Midbrain (tissue), 1 donor: ENCODE data around the gene SAMD8.

Source experiments
- DNase-seq: peaks from one replicate; lab custom pipeline; 2025; lab: John Stamatoyannopoulos, UW

SAMD8 gene

DNA sequence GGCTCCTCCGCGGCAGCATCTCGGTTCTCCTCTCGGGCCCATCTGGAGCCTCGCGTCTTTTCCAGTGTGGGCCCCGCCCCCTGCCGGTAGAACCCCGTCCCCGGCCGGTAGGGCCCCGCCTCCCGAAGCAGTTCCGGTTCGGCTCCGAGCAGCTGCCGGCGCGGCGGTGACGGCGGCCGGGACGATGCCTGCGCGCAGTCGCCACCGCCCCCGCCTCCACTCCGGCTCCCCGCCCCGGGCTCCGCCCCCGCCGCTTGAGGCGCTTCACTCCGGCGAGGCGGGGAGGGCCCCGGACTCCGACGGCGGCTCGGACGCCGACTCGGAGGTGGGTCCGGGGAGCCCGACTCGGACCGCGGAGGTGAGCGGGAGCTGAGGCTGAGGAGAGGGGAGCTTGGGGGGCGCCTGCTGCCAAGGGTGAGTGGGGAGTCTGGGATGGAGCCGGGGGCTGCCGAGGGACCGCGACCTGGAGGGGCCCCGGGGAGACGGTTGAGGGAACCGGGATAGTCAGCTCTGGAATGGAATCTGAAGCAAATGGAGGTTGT, at the start of gene SAMD8:
Gene SAMD8, plus strand, starts transcription at position 292 of the 542 bp plus-strand sequence. CDS start 38,873 bp downstream, outside the sequence.
- peak; percentile 91 for DNase-seq

DNA sequence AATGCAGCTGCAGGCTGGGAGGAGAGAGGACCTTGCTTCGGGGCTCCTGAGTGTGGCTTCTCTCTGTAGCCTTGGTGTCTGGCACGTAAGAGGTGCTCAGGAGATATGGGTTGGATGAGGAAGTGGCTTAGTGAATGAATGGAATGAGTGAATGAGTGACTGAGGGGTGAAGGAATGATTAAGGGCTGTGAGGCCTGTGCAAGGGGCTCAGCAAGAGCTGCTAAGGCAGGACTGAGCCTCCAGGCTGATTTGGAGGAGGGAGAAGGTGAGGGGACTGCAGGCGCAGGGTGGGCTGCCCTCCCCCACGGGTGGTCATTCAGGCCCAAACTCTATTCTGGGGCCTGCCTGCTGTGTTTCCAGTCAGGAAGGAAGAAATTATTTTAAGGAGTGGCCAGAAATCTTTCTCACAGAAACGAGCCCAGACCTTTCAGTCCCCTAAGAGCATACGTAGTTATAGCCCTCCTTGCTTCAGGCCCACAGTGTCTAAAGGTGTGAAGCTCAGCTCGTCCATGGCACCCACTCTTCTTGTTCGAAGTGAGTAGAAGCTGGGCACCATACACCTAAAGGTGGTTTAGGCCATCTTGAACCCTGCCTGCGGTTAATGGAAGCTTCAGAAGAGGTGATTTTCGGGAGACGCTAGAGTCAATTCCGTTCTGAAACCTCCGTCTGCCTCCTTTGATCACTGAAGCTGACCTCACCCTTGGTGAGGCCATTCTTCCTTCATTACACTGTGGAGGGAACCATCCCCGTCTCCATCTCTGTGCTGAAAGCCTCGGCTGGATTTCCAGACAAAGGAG, 49.5 kb upstream of the SAMD8 start:
- DNase-seq: no peak

DNA sequence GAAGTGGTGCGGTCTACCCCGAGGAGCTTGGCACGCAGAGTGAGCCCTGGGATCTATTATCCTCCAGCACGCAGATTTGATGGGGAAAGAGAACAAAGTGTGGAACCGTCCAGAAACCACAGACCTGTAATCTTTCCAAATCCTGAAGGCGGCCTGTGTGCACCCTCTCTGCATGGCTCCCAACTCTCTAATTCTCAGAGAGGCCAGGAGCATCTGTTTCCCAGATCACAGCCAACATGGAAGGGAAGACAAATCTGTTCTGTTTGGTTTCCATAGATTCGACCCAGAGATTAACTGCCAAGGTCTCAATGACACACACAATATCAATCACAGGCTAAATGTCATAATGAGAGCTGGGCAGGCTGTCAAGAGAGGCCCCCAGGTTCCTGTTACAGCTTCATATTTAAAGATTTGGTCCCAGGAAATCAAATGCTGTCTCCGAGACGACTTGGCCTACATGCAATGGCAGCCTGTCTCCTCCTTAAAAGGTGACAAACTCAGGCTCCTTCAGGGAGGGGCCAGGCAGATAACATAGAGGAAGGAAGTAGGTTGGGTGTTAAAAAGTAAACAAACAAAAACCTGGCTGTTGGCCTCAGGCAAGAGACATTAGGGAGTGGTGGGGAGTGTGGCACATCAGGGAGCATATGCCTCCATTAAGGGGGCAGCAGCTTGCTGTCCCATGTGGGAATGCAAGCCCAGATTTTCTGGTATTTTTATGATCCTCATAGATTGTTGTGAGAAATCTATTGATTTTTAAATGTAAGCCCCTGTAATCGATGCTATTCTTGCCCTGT, 48.8 kb upstream of the SAMD8 start:
- no peak for DNase-seq

DNA sequence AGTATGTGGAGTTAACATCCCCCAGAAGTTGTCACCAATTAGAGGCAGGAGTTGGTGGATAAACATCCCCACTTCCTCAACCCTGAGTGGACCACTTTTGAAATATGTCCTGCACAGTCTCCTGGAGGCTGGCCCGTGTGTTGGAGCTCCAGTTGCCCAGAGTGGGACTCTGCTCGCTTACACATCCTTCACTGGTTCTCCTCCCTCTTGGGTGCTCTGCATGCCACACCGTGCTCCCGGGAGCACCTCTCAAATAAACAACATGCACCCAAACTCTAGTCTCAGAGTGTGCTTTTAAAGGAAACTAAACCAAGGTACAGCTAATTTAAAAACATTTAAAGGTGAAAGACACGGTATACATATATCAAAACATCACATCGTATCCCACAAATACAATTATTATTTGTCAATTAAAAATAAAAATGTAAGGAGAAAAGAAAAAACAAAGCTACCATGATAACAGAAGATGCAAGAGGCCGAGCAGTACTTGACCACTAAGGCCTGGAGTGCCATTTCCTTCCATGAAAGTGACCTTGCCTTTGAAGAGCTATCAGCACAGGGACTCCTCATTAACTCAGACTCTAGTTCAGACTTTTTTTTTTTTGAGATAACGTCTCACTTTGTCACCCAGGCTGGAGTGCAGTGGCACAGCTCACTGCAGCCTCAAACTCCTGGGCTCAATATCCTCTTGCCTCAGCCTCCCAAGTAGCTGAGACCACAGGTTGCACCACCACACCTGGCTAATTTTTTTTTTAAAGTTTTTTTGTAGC, 47.8 kb upstream of the SAMD8 start:
- DNase-seq: no peak

DNA sequence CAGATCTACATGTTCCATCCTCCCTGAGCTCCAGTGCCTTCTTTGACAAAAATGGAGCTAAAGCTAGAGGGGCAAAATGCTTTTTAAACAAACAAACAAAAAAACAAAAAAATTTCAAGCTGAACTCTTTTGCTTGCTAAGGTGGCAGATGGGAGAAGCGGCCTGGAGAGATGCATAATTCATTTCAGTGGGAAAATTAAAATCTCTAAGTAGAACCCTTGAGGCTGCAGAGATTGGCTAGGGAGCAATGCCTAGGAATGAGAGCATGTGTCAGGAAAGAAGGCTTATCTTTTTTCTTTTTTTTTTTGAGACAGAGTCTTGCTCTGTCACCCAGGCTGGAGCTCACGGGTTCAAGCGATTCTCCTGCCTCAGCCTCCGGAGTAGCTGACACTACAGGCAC, 46.4 kb upstream of the SAMD8 start:
- DNase-seq: no peak

DNA sequence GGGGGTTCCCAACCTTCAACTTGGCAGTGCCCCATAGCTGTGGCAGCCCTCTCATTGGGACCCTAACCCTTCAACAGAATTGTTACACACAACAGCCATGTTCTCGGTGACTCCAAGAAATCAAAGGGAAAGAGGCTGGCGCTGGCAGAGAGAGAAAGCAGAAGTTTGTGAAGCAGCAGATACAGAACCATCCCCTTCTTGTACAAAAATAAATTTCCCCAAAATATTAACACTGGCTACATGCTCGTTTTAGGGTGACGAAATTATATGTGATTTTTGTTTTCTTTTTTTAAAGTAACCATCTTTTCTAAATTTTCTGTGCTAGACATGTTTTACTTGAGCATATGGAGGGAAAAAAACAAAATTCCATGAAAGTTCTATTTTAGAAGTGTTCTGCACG, 45.2 kb upstream of the SAMD8 start:
- DNase-seq: no peak

DNA sequence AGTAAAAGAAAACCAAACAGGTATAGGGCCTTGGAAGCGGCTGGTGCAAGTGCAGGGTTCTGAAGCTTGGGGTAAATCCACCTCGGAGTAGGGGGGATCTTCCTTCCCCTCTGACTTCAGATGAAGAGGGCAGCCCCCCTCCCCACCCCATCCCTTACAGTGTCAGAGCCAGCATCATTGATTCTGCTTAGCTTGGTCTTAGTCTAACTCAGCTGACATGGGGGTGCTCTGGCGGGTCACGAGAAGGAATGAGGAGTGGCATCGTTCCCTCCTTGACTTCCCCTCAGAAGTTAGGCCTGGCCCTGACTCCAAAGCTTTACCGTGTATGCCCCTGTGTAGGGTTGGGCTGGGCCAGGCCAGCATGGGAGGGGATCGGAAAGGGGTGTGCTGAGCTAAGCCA, 44.2 kb upstream of the SAMD8 start:
- no peak for DNase-seq

DNA sequence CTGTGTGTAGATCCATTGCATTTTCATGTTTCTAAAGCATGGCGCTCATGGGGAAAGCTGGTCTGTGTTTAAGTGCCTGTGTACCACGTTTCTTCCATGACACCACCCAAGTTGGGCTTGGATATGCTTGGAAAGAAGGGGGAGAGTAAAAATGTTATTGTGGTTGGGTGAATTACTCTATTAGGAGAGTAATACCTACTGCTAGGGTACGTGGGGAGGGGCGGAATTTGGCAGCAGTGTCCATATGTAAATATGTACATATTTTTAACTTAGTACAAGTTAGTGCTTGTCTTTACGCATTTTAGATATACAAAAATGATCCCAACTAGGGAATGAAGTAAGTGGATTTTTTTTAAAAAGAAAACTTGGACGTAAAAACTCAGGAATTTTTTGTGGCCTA, 42.9 kb upstream of the SAMD8 start:
- no peak for DNase-seq

DNA sequence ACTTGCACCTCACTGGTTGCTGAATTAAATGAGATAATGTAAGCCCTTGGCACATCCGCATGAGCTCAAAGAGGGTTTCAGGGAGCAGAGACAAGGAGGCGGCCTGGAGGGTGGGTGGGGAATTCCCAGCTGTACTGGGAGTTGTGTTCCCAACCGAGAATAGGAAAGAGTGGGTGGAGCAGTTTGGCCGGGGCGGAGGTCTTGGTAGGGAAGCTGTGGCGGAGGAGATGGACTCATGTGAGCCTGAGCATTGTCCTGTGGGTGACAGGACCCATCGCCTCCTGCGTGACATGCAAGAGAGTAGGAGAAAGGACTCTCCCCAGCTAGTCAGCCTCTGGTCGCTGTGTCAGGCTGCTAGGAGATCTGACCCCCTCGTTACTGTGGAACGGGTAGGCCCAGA, 41.0 kb upstream of the SAMD8 start:
- DNase-seq: no peak

DNA sequence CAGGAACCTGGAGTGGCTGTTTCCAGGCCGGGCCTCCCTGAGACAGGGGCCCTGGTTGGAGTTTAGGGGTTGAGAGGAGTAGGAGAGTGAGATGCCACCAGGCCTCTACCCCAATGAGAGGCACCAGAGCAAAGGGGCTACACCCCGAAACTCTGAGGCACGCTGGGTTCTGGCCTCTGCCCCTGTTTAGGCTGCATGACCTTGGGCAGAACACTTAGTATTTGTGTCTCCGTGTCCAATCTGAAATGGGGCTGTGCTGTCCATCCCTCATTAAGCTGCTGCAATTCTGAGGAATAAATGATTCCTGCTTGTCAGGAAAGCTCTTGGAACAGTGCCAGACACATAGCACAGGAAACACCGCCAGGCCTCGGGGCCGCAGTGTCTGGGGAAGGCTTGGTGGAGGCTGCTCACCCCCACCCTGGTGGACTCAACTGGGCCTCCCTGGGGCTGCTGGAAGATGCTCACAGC, 40.5 kb upstream of the SAMD8 start:
- DNase-seq: no peak

DNA sequence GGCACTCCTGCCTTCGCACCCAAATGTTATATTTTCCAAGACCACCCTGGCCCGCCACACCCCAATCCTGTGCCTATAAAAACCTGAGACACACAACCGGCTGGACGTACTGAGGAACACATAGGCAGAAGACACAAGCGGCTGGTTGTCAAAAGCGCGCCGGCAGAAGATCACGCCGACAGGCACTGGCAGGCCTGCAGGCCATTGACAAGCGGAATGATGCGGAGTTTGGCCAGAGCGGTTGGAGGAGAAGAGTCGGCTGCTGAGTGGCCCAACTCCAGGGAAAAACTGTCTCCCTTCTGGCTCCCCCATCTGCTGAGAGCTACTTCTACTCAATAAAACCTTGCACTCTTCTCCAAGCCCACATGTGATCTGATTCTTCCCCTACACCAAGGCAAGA, 39.7 kb upstream of the SAMD8 start:
- no peak for DNase-seq

DNA sequence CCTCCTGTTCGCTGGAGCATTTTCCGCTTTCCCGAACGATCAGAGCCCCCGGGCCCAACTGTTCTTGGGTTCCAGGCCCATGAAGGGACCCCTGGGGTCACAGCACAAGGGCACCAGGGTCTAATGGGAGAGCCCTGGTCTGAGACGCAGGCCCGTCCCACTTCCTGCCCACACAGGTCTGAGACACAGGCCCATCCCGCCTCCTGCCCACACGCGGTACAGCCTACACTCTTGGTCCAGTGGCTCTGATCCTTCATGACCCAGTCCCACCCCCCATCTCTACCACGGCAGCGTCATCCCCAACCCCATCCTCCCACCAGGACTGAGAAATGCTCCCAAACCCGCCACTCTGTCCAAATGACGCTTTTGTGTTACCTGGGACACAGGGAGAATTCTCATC, 38.7 kb upstream of the SAMD8 start:
- no peak for DNase-seq

DNA sequence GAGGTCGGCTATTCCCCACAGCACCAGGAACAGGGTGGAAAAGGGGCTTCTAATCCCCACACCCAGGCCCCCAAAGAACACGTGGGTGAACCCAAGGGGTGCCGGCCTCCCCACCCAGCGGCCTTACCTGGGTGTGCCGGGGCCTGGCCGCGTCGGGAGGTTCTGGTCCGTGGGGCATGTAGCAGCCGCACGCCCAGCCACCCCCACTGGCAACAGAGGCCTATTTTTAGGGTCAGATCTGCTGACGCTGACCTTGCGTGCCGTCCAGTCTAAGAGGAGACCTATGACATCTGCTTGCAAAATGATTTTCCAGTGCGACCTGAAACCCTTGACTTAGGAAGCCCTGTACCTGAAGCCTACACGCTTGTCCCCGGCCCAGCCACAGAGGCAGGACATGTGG, 38.0 kb upstream of the SAMD8 start:
- DNase-seq: no peak

DNA sequence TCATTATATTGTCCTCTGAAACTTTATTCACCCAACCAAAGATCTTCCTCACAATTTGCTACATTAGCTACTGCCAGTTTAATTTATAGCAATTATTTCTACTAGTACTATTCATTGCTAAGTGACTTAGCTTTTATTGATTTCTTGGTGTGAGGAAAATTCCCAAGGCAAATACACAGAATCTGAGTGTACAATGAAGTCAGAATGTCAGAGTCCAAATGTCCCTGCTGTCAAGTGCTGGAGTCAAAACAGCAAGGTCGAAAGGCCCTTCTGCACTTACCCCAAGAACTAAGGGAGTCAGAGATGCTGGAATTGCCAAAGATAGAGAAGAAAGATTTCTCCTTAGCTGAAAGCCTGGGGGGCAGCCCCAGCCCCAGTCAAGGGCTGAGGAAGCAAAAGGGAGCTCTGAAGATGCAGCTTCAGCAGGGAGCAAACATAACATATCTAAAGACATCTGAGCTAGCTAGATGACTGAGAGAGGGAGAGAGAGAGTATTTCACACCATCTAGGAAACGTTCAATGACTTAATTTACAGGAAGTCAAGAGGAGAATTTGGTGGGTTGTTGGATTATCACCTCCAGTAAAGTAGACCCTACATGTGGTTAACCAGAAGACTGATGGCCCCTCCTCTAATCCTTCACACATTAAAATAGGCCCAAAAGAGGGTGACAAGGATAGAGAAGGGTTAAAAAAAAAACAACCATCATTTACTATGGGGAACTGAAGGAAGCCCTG, 36.6 kb upstream of the SAMD8 start:
- no peak for DNase-seq

DNA sequence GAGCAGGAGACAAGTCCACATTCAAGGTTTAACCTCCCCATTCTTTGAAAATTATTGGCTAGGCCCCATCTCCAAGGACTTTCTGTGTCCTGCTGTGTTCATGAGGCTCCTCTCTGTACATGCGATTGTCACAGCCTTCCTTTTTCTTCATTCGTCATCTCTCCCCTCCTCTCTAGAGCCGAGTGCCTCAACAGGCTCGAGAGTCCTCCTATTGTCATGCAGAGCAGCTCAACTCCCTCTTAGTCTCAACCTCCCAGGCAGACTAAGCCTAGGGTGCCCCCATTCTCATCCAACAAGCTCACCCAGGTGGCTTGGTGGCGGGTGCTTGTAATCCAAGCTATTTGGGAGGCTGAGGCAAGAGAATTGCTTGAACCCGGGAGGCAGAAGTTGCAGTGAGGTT, 35.1 kb upstream of the SAMD8 start:
- no peak for DNase-seq

DNA sequence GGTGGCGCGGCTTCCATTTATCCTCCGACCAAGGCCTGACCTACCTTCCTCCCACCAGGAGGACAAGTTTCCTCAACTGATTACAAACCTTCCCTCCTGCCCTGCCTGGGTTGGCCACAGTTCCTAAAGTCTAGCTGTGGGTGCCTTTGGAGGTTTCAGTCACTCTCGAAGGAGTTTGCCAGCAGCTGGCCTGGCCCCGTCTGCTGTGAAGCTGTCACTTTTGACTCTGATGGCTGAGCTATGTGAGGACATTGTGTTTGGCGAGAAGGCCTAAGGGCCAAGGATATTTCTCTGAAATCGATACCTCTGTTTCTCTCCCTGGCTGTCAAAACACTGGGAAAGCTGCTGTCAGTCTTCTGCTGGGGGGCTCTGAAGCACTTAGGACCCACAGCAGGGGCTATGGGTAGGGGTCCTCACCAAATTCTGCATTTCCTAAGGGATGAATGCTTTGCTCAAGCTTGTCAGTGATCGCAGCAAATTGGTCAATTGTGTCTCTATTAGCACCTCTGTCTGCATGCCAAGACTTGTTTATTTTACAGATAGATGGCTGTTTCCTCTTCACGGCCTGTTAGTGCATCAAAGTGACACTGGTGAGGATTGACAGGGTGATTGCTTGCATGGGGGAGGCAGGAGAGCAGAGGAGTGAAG, 31.9 kb upstream of the SAMD8 start:
- DNase-seq: no peak

DNA sequence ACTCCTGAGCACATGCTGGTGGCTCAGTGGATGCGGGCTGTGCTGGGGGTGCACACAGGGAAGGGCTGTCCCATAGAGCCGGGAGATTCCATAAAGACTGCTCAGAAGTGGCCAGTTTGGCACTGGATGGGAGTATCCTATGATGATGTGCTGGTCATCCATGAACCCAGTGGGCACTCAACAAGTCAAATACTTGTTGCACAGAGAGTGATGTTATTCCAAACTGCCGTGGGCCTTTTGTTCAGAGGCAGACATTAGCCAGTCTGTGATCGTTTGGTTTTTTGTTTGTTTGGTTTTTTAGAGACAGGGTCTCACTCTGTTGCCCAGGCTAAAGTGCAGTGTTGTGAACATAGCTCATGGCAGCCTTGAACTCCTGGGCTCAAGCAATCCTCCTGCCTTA, 30.9 kb upstream of the SAMD8 start:
- no peak for DNase-seq

DNA sequence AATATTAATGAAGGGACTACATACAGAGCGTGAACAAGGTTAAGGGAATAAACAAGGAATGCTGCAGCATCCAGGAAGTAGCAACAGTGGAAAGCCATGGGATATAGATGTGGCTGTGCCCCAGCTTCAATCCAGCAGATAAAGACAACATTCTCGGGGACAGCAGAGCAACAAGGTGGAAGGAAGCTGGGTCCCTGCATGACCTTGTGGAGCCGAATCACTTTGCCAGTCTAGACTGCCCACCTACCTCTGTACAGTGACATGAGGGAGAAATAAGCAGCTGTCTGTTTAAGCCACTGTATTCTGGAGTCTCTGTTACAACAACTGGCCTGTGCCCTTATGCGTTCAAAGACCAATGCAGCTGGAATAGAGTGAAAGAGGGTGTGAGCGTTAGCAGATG, 30.1 kb upstream of the SAMD8 start:
- DNase-seq: no peak

DNA sequence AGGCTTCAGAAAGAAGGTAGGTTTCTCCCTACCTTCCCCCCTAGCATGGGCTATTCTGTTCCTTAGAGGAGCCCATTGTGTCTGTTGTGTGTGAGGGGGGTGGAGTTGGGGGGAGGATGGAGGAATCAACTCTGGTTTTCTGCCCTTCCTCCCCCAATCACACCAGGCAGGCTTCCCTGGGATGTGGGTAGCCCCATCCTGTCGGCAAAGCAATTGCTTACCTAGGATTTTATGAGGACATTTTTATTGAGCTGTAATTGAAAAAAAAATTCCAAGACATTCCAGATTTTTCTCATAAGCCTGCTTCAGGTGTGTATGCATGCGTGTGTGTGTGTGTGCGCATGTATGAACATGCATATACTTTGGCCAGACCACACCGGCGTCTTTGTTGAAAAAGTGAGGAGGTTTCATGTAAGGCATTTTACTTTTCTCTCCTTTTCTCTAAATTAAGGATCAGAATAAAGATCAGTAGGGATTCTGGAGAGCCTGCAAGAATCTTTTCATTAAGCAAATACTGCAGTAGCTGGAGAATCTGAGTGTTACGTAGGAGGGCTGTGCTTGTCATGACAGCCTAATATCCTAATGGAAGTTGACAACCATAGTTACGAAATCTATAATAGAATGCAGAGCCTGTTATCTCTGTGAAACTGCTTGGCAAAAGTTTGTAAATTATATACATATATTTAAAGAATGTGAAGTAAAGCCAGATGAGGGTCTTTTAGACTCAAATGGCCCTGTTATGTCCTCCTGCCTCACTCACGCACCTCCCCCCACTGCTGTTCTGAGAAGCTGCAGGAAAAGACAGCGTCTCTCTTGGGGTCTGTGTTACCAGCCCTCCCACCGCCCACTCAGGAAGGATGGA, 27.3 kb upstream of the SAMD8 start:
- no peak for DNase-seq

DNA sequence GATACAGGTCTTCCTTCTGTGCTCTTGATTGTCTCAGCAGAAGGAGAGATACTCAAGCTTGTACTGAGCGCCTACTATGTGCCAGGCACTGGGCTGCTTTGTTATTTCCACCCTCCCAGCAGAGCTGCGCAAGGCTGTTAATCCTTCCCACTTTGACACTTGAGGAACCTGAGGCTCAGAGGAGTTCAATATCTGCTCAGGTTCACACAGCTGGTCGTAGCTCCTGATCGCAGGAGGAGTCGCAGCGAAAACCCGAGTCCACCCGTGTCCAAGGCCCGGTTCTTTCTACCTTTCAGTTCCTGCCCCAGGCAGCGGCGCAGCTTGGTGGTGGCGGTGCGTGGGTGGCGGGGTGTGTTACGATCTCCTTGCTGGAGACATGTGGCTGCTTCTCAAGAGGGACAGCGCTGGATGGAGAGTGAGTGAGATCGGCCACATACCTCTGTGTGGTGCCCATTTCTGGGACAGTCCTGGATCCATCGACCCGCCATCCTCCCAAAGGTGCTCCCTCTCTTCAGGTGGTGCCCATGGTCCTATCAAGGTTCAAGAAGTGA, 26.5 kb upstream of the SAMD8 start:
- DNase-seq: no peak
